Measurements from ENCODE around the gene DGUOK.
"Not testable (repeated sequence)": the region's sequence is repeated elsewhere in the genome, so short reads cannot be mapped to it uniquely, and the experiment has no call there.

Gene DGUOK

DNA sequence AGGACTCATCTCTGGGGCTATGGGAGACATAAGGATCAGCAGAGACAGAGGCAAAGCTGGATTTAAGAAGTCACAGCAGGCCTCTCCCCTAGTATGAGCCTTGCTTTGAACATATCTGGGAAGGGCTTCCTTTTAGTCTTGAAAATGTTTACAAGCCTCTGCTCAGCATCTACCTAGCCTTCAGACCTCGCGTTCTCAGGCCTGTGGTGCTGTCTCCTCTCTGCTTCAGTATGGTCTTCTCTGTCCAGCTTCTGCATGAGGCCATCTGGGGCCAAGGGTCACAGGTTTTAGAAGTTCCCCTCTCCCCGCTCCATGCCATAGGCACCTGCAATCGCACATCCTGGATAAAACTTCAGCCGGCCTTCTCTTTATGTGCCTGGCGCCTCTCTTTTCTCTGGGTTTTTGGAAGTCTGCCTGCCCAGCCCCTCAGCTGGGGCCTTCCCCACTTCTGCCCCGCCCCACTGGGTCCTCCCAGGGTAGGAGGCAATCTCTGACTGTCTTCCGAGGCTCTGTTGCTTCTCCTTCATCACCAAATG is 26.8 kb upstream of the DGUOK start:
- DNase-seq (ENCODE audit: low read depth in 2 of 3, low spot score in 2 of 3): no peak

DNA sequence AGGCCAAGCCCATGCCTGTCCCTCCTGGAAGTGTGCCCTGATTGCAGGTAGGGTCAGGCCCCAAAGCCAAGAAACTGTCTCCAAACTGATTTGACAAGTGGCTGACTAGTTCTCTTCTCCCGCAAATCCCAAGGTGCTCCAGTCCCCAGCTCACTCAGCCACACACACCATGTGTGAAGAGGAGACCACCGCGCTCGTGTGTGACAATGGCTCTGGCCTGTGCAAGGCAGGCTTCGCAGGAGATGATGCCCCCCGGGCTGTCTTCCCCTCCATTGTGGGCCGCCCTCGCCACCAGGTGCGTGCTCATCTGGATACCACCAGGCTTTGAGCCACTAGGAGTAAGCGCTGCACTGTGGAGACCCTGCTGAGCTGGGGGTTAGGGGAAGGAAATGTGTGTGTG is 25.5 kb upstream of the DGUOK start:
- no peak for DNase-seq (ENCODE audit: low read depth in 2 of 3, low spot score in 2 of 3)

DNA sequence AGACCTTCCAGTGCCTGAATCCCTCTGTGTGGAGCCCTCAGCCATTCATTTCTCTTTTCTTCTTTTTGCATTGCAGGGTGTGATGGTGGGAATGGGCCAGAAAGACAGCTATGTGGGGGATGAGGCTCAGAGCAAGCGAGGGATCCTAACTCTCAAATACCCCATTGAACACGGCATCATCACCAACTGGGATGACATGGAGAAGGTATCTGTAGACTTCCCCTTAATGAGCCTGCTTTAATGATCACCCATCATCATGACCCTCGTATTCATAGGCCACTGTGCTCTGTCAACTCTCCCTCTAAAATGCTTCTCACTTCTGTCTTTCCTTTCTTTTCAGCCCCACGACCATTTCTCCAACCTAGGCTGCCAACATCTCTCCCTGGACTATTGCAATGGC is 24.4 kb upstream of the DGUOK start:
- DNase-seq (ENCODE audit: low read depth in 2 of 3, low spot score in 2 of 3): no peak

DNA sequence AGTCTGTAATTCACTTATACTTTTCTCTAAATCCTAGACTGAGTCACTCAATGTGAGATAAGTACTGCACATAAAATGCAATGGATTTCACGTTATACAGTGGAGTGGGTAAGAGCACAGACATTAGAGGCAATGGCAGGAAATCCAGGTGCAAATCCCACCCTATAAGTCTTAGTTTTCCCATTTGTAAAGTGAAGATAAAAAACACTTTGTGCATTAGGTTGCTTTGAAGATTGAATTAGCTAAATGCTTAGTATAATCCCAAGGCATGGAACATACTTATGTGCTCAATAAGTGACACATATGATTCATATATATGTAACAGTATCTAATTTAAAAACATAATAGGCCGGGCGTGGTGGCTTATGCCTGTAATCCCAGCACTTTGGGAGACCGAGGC is 23.4 kb upstream of the DGUOK start:
- no peak for DNase-seq (ENCODE audit: low read depth in 2 of 3, low spot score in 2 of 3)

DNA sequence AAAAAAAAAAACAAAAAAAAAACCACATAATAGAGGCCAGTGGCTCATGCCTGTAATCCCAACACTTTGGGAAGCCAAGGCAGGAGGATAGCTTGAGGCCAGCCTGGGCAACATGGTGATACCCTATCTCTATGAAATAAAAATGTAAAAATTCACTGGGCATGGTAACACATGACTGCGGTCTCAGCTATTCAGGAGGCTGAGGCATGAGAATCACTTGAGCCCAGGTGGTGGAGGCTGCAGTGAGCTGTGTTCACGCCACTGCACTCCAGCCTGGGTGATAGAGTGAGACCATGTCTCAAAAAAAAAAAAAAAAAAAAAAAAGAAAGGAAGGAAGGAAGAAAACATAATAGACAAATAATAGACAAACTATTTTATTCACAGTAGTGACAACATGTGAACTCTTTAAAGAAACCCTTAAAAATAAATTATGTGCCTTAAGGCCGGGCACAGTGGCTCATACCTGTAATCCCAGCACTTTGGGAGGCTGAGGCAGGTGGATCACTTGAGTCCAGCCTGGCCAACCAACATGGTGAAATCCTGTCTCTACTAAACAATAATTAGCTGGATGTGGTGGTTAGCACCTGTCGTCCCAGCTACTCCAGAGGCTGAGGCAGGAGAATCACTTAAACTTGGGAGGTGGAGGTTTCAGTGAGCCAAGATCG is 22.6 kb upstream of the DGUOK start:
- not testable (repeated sequence) for DNase-seq (ENCODE audit: low read depth in 2 of 3, low spot score in 2 of 3)

DNA sequence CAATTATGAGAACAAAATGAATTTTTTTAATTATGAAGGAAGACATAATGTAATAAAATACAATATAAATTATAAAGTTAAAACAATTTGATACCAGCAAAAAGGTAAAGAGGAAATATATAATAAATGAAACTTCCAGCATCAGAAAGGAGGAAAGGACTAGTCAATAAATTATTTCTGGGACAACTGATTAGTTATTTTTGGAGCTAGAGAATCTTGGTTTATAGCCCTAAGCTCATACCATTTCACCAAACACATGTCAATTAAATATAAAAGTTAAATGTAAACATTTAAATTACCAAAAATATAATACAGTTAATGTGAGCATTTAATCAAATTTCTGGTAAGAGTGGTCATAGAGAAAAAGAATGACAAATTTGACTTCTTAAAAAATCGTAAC is 21.7 kb upstream of the DGUOK start:
- no peak for DNase-seq (ENCODE audit: low read depth in 2 of 3, low spot score in 2 of 3)

DNA sequence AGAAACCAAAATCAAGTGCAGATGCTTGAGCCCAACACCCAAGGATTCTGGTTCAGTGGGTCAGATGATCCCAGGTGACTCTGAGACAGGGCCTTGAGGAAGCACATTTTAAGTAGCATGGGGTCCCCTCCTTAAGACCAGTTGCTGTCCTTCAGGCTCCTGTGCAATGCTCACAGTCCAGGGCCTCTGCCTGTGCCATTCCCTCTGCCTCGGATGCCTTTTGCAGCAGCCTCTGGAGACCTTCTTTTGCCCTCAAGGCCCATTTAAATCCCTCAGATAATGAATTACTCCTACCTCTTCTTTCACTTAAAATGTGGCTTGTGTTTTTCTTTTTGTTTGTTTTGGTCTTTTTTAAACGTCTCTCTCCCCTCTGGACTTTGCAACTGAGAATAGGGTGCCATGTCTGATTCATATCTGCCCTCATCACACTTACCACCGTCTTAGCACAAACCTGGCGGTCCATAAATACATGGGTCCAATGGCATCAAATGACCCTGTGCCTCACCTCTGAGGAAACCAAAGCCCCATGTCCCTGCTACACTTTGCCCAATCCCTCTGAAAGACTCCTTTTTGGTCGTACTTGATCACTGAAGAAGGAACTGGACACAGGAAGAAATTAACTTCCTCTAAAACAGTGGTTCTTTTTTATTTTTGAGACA is 19.7 kb upstream of the DGUOK start:
- no peak for DNase-seq (ENCODE audit: low read depth in 2 of 3, low spot score in 2 of 3)

DNA sequence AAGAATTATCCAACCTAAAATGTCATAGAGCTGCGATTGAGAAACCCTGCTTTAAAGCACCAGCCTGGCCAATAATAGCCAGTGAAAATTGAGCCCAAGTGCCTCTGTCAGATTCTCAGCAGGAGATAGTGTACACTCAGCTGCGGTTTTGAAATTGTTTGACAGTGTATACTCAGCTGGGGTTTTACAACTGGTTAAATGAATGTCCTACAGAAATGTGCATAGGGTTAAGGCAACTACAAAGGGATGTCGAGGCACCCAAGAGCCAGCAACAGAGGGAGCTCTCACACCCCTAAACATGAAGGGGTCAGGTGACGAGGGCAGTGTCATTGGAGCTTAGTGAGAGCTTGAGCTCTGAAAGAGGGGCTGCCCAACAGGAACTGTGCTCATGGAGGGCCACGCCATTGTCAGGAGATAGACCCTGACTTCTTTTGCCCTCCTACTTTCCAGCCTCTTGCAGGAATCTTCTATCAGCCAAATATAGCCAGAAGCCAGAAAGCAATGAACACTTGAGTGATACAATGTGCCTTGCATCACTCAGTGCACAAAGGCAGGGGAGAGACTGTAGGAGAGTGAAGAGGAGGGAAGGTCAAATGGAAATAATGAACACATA is 18.7 kb upstream of the DGUOK start:
- no peak for DNase-seq (ENCODE audit: low read depth in 2 of 3, low spot score in 2 of 3)

DNA sequence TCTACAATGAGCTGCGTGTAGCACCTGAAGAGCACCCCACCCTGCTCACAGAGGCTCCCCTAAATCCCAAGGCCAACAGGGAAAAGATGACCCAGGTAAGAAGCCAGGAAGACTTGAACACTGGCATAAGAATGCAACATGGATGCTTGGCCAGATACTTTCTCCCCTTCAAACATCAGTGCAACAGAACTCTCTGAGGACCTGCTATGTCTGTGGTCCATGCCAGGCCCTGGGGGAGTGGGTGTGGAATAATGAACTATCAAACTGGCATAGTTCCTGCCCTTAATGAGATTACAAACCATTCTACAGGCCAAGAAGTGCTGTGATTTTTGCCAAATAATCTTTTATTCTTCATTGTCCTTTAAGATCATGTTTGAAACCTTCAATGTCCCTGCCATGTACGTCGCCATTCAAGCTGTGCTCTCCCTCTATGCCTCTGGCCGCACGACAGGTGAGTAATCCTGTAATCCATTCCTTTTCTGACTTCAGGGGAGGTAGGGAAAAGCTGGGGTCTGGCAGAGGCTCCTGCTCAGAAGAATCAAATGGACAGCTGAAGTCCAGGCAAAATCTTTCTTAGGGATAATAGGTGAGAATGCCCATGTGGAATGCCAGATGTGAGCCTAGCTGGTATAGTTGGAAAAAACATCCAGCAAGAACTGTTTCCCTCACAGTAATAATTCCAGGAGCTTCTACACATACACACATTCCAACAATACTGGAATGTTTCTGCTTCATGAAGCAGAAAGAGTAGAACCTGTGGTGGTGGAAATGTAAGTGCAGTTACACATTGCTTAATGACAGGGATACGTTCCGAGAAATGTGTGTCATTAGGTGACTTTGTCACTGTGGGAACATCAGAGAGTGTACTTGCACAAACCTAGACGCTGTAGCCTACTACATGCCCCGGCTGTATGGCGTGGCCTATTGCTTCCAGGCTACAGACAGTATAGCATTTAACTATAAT is 17.7 kb upstream of the DGUOK start:
- no peak for DNase-seq (ENCODE audit: low read depth in 2 of 3, low spot score in 2 of 3)

DNA sequence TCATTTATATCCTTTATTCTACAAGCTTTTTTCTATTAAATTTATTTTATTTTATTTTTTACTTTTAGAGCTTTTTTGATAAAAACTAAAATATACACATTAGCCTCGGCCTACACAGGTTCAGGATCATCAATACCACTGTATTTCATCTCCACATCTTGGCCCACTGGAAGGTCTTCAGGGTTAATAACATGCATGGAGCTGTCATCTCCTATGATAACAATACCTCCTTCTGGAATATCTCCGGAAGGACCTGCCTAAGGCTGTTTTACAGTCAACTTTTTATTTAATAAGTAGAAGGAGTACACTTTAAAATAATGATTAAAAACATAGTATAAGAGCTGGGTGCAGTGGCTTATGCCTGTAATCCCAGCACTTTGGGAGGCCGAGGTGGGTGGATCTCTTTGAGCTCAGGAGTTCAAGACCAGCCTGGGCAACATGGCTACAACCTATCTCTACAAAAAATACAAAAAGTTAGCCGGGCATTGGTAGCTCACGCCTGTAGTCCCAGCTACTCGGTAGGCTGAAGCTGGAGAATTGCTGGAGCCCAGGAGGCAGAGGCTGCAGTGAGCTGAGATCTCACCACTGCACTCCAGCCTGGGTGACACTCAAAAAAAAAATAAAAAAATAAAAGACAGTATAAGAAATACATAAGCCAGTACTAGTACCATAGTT is 15.7 kb upstream of the DGUOK start:
- DNase-seq (ENCODE audit: low read depth in 2 of 3, low spot score in 2 of 3): no peak

DNA sequence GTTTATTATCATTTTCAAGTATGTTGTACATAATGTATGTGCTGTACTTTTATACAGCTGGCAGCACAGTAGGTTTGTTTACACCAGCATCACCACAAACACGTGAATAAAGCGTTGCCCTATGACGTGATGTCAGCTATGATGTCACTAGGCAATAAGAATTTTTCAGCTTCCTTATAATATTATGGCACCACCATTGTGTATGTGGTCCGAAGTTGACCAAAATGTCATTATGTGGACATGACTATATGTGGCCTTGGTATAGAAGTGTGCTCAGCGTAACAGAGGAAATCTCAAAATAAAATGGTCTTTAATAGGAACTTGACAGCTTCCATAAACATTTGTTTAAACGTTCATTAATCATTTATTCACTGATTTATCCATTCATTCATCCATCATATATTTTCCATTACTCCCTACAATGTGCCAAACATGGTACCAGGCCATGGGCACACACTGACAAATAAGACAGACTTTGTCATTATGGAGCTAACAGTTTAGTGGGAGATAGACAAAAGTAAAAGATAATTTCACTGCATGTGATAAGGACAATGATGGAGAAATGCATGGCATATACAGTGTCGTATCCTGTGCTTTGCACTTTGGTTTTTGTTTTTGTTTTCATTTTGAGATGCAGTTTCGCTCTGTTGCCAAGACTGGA is 15.0 kb upstream of the DGUOK start:
- no peak for DNase-seq (ENCODE audit: low read depth in 2 of 3, low spot score in 2 of 3)

DNA sequence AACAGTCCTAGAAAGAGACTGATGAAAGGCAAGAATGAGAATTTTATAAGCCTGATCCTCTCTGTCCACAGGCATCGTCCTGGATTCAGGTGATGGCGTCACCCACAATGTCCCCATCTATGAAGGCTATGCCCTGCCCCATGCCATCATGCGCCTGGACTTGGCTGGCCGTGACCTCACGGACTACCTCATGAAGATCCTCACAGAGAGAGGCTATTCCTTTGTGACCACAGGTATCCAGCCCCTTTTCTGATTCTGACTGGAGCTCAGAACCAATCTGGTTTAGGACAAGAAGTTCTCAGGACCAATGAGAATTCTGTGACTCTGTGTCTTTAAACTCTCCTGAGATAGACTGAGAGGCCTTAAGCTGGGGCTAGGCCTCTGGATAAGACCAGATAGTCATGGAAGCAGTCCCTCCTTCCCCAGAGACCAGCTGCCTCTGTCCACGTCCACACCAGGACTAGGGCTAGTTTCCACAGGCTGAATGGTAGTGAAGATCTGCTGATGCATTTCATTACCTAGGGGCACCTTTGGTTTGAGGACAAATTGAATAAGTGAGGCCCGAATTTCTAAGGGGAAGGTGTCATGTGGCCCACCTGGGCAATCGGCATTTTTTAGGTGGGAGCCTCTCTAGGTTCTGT is 13.1 kb upstream of the DGUOK start:
- DNase-seq (ENCODE audit: low read depth in 2 of 3, low spot score in 2 of 3): no peak

DNA sequence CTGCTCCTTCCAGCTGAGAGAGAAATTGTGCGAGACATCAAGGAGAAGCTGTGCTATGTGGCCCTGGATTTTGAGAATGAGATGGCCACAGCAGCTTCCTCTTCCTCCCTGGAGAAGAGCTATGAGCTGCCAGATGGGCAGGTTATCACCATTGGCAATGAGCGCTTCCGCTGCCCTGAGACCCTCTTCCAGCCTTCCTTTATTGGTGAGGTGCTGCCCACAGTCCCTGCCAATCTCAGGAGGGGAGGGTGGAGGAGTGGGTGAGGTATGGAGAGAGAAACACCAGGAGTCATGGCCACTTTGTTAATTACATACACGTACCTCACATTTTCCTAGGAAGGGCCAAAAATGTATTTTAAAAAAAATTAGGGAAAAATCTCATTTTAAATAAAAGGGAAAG is 12.0 kb upstream of the DGUOK start:
- DNase-seq (ENCODE audit: low read depth in 2 of 3, low spot score in 2 of 3): no peak

DNA sequence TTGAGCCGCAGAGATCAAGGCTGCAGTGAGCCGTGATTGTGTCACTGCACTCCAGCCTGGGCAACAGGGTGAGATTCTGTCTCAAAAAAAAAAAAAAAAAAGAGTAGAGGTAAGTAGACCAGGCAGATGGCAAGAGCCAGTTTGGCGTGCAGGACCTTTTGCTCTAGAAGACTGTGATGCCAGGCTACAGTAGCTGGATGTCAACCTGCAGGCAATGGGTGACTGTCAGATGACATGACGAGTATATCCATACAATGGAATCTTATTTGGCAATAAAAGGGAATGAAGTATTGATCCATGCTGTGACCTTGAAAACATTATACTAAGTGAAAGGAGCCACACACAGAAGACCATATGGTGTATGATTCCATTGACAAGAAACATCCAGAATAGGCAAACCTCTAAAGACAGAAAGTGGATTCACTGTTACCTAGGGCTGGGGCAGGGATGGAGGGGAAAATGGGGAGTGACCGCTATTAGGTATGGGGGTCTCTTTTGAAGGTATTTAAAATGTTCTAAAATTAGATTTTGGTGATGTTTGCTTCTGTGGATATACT is 11.2 kb upstream of the DGUOK start:
- no peak for DNase-seq (ENCODE audit: low read depth in 2 of 3, low spot score in 2 of 3)

DNA sequence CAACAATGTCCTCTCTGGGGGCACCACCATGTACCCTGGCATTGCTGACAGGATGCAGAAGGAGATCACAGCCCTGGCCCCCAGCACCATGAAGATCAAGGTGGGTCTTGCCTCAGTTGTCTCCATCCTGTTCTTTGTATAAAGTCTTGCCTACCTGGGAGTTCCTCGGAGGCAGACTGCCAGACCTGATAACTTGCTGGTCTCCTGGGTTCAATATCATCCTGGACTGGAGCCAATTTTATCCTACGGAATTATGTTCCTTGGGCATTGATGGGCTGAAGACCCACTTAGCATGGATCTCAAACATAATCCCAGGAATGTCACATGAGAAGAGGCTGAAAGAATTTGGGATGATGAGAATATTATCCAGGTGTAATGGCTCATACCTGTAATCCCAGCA is 10.0 kb upstream of the DGUOK start:
- DNase-seq (ENCODE audit: low read depth in 2 of 3, low spot score in 2 of 3): no peak

DNA sequence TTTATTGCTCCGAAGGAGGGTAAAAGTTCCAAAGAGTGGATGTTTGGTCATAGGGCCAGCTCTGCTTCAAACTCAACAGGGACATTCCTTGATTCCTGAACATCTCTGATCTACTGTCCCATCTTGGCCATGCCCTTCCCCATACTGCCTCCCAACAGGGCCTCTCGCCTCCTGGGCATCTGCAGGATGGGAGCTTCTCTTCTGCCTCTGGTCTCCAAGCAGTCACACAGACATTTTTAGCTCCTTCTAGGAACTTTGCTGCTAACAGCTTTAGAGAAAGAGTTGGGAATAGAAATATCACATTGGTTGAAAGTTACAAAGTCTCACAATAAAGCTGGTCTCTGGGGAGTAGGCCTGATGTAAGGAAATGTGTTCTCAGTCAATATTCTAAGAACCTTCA is 9.4 kb upstream of the DGUOK start:
- DNase-seq (ENCODE audit: low read depth in 2 of 3, low spot score in 2 of 3): no peak

DNA sequence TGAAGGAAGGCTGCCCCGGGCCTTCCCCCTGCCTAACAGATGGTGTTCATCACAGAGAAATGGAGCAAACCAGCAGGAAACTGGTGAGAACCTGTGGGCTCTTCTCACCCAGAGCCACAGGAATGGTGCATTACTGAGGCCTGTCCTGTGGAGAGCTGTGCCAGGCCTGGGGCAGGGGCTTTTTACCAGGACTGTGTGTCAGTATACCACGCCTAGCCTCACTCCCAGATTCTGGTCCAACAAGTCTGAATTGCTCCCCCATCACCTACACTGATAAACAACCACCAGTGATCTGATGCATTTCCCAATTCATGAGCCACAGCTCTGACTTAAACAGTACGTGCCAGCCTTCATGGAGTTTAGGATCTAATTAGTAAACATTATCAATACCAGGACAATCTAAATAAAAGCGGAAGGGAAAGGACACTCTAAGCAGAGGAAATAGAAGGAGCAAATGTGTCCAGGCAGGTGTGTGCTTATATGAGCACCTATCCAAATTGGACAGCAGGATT is 8.9 kb upstream of the DGUOK start:
- no peak for DNase-seq (ENCODE audit: low read depth in 2 of 3, low spot score in 2 of 3)

DNA sequence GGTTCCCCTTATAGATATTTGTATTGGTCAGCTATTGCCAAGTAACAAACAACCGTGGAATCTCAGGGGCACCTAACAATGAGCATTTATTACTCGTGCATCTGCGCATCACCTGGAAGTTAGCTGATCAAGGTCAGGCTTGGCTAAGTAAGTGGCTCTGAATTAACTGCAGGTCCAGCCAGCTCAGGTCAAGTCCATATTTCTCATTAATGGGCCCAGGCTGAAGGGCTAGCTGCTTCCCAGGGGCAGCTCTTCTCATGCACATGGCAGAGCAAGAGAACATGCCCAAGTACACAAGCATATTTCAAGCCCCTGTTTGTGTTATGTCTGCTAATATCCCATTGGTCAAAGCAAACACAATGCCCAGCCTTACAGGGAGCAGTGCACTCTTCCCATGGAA is 7.8 kb upstream of the DGUOK start:
- no peak for DNase-seq (ENCODE audit: low read depth in 2 of 3, low spot score in 2 of 3)

DNA sequence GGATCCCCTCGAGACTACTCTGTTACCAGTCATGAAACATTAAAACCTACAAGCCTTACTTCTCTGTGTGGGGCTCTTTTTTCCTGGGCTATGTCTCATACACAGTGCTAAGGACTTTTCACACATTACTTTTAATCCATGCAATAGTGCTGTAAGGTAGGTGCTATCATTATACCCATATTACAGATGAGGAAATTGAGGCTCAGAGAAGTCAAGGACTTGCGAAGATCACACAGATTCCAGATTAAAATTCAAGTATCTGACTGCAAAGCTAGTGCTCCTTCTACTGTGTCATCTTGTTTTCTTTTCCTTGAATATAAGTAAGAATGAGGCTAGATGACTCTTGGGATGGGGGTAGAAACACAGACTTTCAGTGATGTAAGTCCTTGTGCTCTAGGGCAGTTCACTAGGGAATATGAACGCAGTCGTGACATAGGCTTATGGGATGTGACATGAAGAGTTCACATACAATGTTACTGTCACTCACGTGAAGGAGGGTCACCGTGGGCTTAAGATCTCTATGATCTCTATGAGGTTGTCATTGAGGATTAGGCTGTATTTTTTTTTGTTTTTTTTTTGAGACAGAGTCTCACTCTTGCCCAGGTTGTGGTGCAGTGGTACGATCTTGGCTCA is 7.0 kb upstream of the DGUOK start:
- no peak for DNase-seq (ENCODE audit: low read depth in 2 of 3, low spot score in 2 of 3)
